Endothelial cell (in vitro differentiated cells): ENCODE results near the gene CYSRT1. TPM values are rescaled to one million over a fixed set of nuclear protein-coding genes. Genes with fewer than 3 reads are reported as not detected.

Source experiments
- DNase-seq: peaks from one replicate; pipeline ENCODE4 v3.0.0; 2021; ENCODE audit warnings: low spot score
- H3K27ac Mint-ChIP-seq: one replicate; pipeline ENCODE4 v1.8.0; 2021; ENCODE audit warnings: mixed read lengths, inconsistent platforms; ENCODE audit not compliant: unreplicated experiment
- H3K27me3 Mint-ChIP-seq: one replicate; pipeline ENCODE4 v1.8.0; 2021; ENCODE audit warnings: mild to moderate bottlenecking, moderate library complexity, mixed read lengths, inconsistent platforms; ENCODE audit not compliant: unreplicated experiment
- H3K36me3 Mint-ChIP-seq: one replicate; pipeline ENCODE4 v1.8.0; 2021; ENCODE audit warnings: mild to moderate bottlenecking, low read depth, mixed read lengths, inconsistent platforms; ENCODE audit not compliant: unreplicated experiment
- H3K4me1 Mint-ChIP-seq: one replicate; pipeline ENCODE4 v1.8.0; 2021; ENCODE audit warnings: mild to moderate bottlenecking, mixed read lengths, inconsistent platforms; ENCODE audit not compliant: unreplicated experiment
- H3K4me3 Mint-ChIP-seq: one replicate; pipeline ENCODE4 v1.8.0; 2021; ENCODE audit warnings: mild to moderate bottlenecking, mixed read lengths, inconsistent platforms; ENCODE audit not compliant: unreplicated experiment
- H3K9me3 Mint-ChIP-seq: one replicate; pipeline ENCODE4 v1.8.0; 2021; ENCODE audit warnings: mixed read lengths, inconsistent platforms; ENCODE audit not compliant: unreplicated experiment
- total RNA-seq: library from RNA; stranded (reverse); fragmentation: NEBNext Ultra II Directional; extraction: Animal tissue kit (Norgen Biotek cat#: 25700); gene quantifications from one replicate; pipeline ENCODE4 v1.2.1, GENCODE V29; 2021; ENCODE audit not compliant: unreplicated experiment
- TF ChIP-seq, protein P1 (sequence below): fragments of 200-600 bp; sonication (generic); IDR thresholded peaks from one replicate; pipeline ENCODE4 v1.5.0; 2021; ENCODE audit warnings: antibody characterized with exemption; ENCODE audit not compliant: unreplicated experiment

Gene CYSRT1
- total RNA-seq, 1 donor from 2014 or later: 1.4 TPM

- DNase-seq: no peak
- Mint-ChIP-seq H3K36me3 (no peaks in the 10 kb centered on the region), H3K4me1 (no peaks in the 10 kb centered on the region), H3K9me3 (no peaks in the 10 kb centered on the region), H3K27ac (no peak overlapping the region), H3K27me3 (peaks cover 2% of the 10 kb centered on the region), H3K4me3 (no peak overlapping the region)
- TF ChIP-seq, protein P1, sequence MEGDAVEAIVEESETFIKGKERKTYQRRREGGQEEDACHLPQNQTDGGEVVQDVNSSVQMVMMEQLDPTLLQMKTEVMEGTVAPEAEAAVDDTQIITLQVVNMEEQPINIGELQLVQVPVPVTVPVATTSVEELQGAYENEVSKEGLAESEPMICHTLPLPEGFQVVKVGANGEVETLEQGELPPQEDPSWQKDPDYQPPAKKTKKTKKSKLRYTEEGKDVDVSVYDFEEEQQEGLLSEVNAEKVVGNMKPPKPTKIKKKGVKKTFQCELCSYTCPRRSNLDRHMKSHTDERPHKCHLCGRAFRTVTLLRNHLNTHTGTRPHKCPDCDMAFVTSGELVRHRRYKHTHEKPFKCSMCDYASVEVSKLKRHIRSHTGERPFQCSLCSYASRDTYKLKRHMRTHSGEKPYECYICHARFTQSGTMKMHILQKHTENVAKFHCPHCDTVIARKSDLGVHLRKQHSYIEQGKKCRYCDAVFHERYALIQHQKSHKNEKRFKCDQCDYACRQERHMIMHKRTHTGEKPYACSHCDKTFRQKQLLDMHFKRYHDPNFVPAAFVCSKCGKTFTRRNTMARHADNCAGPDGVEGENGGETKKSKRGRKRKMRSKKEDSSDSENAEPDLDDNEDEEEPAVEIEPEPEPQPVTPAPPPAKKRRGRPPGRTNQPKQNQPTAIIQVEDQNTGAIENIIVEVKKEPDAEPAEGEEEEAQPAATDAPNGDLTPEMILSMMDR: no peak
Measured at GRCh38 chr9:137233143-137233980, 8.4 kb downstream of the CYSRT1 start.

- TF ChIP-seq, protein P1: no peak
- H3K27ac Mint-ChIP-seq: no peak overlapping the region
- H3K36me3 Mint-ChIP-seq: peaks cover 3% of the 10 kb centered on the region
- H3K9me3 Mint-ChIP-seq: no peaks in the 10 kb centered on the region
- H3K27me3 Mint-ChIP-seq: peaks cover 2% of the 10 kb centered on the region
- H3K4me1 Mint-ChIP-seq: no peaks in the 10 kb centered on the region
- H3K4me3 Mint-ChIP-seq: no peak overlapping the region
- no peak for DNase-seq
Measured at GRCh38 chr9:137234055-137234697, 9.2 kb downstream of the CYSRT1 start.

- DNase-seq: no peak
- TF ChIP-seq, protein P1: no peak
- Mint-ChIP-seq H3K4me1 (no peaks in the 10 kb centered on the region), H3K27ac (no peak overlapping the region), H3K4me3 (no peak overlapping the region), H3K36me3 (peaks cover 3% of the 10 kb centered on the region), H3K27me3 (peaks cover 4% of the 10 kb centered on the region), H3K9me3 (no peaks in the 10 kb centered on the region)
Measured at GRCh38 chr9:137234758-137235423, 9.9 kb downstream of the CYSRT1 start.

- H3K27me3 Mint-ChIP-seq: peaks cover 4% of the 10 kb centered on the region
- peaks cover 3% of the 10 kb centered on the region for H3K36me3 Mint-ChIP-seq
- no peak overlapping the region for H3K27ac Mint-ChIP-seq
- TF ChIP-seq, protein P1: no peak
- H3K4me3 Mint-ChIP-seq: no peak overlapping the region
- no peak for DNase-seq
- no peaks in the 10 kb centered on the region for H3K9me3 Mint-ChIP-seq
- H3K4me1 Mint-ChIP-seq: no peaks in the 10 kb centered on the region
Measured at GRCh38 chr9:137235424-137236237, 10.7 kb downstream of the CYSRT1 start.
